GM23248 (cell line): ENCODE results near the gene ADRA1B.

Experiments
- EZH2 ChIP-seq: fragments of 200-600 bp; sonication (generic); IDR thresholded peaks from 2 replicates; pipeline ENCODE4 v1.6.1; 2018; ENCODE audit warnings: antibody characterized with exemption, mild to moderate bottlenecking; ENCODE audit not compliant: insufficient read depth, poor library complexity, severe bottlenecking
- EZH2phosphoT487 ChIP-seq: fragments of 200-600 bp; sonication (generic); IDR thresholded peaks from 2 replicates; pipeline ENCODE4 v1.6.1; 2018; ENCODE audit warnings: antibody characterized with exemption, moderate library complexity, mild to moderate bottlenecking, low read depth; ENCODE audit not compliant: insufficient read depth

DNA sequence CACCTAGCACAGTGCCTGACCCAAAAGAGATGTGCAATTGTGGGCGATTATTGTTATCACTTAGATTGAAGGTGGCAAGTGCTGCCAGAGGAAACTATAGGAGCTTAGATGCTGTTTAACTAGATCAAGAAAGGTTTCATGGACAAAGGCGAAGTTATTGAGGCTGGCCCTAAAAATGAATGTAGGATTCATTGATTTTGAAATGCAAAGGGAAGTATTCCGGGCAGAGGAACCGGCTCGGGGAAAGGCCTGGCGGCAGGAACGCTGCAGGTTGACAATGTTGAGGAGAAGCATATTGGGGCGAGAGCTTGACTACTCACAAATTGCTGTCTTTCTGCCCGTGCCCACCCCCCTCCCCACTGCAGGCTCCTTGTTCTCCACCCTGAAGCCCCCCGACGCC is 55.2 kb downstream of the ADRA1B start:
- TF ChIP-seq EZH2phosphoT487 (no peak), EZH2 (no peak)
